Measurements from ENCODE around the gene VPS37C. TPM values are rescaled to one million over a fixed set of nuclear protein-coding genes. Genes with fewer than 3 reads are reported as not detected.

Gene VPS37C
- polyA plus RNA-seq, 1 of the 3 experiments (the other 2 are of a cell fraction): 15.2 TPM

DNA sequence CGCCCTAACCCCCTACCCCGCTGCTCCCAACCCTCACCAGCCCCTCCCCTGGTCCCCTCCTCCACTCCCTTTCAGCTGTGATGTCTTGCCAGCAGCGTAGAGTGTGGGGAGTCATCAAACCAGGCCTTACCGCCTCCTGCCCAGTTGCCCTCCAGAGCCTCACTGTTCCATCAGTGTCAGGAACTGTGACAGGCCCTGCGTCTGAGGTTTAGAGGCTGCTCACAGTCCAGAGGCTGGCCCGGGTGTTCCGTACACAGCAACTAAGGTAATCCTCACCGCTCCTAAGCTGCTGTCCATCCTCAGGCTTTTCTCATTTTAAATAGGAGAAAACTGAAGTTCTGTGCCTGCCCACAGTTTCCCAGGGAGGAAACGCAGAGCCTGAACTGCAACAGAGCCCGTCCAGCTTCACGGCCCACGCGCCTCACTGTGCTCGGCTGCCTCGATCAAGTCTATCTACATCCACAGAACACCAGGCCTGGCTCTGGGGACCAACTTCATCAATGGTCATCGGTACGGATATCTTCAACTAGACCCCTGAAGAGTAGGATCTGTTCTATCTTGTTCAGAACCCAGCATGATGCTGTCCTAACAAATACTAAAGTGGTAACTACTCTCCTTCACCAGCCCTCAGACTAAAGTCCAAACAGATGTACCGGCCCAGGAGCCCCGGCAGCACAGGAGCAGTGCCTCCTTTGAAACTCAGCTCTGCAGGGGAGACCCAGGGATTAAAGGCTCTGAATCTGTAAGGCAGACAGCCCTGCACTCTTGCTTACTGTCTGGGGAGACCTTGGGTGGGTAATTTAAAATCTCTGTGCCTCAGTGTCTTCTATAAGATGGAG is 10.3 kb downstream of the VPS37C start:
- no peak overlapping the region for H3K4me2 ChIP-seq
- no peak overlapping the region for H2AFZ ChIP-seq (ENCODE audit: low read depth)
- ChIA-PET CTCF (interaction anchor here (1.0 to 3.5 kb wide), 4 partner anchors 8 to 320 kb away, joined by 3 to 10 read pairs (median 4); no protein-coding TSS in a partner anchor), POLR2A (no interaction called here)
- H3K79me2 ChIP-seq (ENCODE audit: insufficient read depth): peaks cover 88% of the 10 kb centered on the region
- H3K27ac ChIP-seq (ENCODE audit: low read depth in 2 of 2, low read length in 1 of 2): no peak overlapping the region; a peak in 1 of 4 replicates
- H4K20me1 ChIP-seq (ENCODE audit: insufficient read depth): 0 out of 2 replicates have a peak, but pooled peaks cover 17% of the 10 kb centered on the region
- no peaks in the 10 kb centered on the region for H3K9me2 ChIP-seq
- peaks cover 0 to 16% of the 10 kb centered on the region in 2 experiments for H3K36me3 ChIP-seq (replicated peaks in 1 of 2; ENCODE audit: control insufficient read depth in 1 of 2, insufficient read depth in 2 of 2, low read length in 1 of 2)
- WGBS (ENCODE audit: low lambda C conversion rate): 91% methylated on average over 19 of the region's 19 CpGs
- no peak overlapping the region for H3K4me3 ChIP-seq (ENCODE audit: low read depth in 2 of 2, low read length in 1 of 2)
- peaks cover 3% of the 10 kb centered on the region for H3F3A ChIP-seq (replicated peaks; ENCODE audit: insufficient read depth)
- H3K9ac ChIP-seq: no peak overlapping the region
- no peaks in the 10 kb centered on the region for H3K27me3 ChIP-seq (ENCODE audit: insufficient read depth)
- H3K9me3 ChIP-seq: peaks cover 19% of the 10 kb centered on the region
- H3K4me1 ChIP-seq (ENCODE audit: control insufficient read depth in 1 of 2, insufficient read depth in 2 of 2, low read depth in 1 of 2, low read length in 1 of 2): peaks cover 8 to 41% of the 10 kb centered on the region in 2 experiments; a peak in 3 of 4 replicates
- no peak for DNase-seq
- TF ChIP-seq RXRA (IDR thresholded peaks at IDR 0.05; ENCODE audit: borderline replicate concordance, low read depth): no peak
- TF ChIP-seq ELF1 (IDR thresholded peaks at IDR 0.05): no peak
- TF ChIP-seq EZH2phosphoT487 (IDR thresholded peaks at IDR 0.05; ENCODE audit: borderline replicate concordance, low read depth): no peak
- TF ChIP-seq EP300 (IDR thresholded peaks at IDR 0.05; ENCODE audit: borderline replicate concordance in 1 of 2, low read depth in 1 of 2, low read length in 1 of 2): no peak
- TF ChIP-seq RAD21 (IDR thresholded peaks at IDR 0.05; ENCODE audit: low read length): no peak
- no peak for TF ChIP-seq GATA2 (CRISPR knock-in tag; IDR thresholded peaks at IDR 0.05)
- TF ChIP-seq, protein P1, sequence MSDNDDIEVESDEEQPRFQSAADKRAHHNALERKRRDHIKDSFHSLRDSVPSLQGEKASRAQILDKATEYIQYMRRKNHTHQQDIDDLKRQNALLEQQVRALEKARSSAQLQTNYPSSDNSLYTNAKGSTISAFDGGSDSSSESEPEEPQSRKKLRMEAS (IDR thresholded peaks at IDR 0.05; ENCODE audit: low read depth): no peak
- no peak for TF ChIP-seq RCOR1 (IDR thresholded peaks at IDR 0.05; ENCODE audit: low read length)
- no peak for TF ChIP-seq NRF1 (IDR thresholded peaks at IDR 0.05; ENCODE audit: low read depth, low read length)
- TF ChIP-seq, protein P2, sequence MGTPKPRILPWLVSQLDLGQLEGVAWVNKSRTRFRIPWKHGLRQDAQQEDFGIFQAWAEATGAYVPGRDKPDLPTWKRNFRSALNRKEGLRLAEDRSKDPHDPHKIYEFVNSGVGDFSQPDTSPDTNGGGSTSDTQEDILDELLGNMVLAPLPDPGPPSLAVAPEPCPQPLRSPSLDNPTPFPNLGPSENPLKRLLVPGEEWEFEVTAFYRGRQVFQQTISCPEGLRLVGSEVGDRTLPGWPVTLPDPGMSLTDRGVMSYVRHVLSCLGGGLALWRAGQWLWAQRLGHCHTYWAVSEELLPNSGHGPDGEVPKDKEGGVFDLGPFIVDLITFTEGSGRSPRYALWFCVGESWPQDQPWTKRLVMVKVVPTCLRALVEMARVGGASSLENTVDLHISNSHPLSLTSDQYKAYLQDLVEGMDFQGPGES (IDR thresholded peaks at IDR 0.05; ENCODE audit: low read depth, low read length): no peak
- TF ChIP-seq FOXM1 (IDR thresholded peaks at IDR 0.05; ENCODE audit: low read depth): no peak
- no peak for TF ChIP-seq YY1 (IDR thresholded peaks at IDR 0.05; ENCODE audit: low read depth)
- TF ChIP-seq MEF2A (IDR thresholded peaks at IDR 0.05; ENCODE audit: borderline replicate concordance, low read depth): no peak
- no peak for TF ChIP-seq SIN3A (IDR thresholded peaks at IDR 0.05; ENCODE audit: borderline replicate concordance, low read depth, low read length)
- TF ChIP-seq SMC3 (IDR thresholded peaks at IDR 0.05; ENCODE audit: low read depth, low read length): no peak
